Panc1 (cell line): ENCODE data around the gene CARD10. TPM values are rescaled to one million over a fixed set of nuclear protein-coding genes. Genes with fewer than 3 reads are reported as not detected.
A peak's percentile ranks its signal among the peaks of the same experiment; 100 is the strongest.

Source experiments
- ATAC-seq: fragments of 200-7000 bp; cut with Tn5 transposase; 2 replicates; pipeline ENCODE4 v1.9.1; 2020; ENCODE audit warnings: mild to moderate bottlenecking, moderate library complexity
- BruUV-seq: library from RNA; stranded (reverse); fragments of 400-500 nt; replicated peaks from 2 replicates; lab custom pipeline; 2021; lab: Mats Ljungman, UMichigan
- CTCF ChIA-PET: fragments of 300-600 bp; sonication (Branson Sonifier 250); formaldehyde crosslinking; loops from one replicate; lab custom pipeline; 2022; ENCODE audit warnings: antibody characterized with exemption; lab: Charles Lee
- POLR2A ChIA-PET: fragments of 300-600 bp; sonication (Branson Sonifier 250); formaldehyde crosslinking; loops from one replicate; lab custom pipeline; 2022; ENCODE audit warnings: antibody characterized with exemption; lab: Charles Lee
- DNase-seq: peaks from one replicate; pipeline ENCODE4 v3.0.0-alpha.2; 2010; ENCODE audit warnings: low read depth, low spot score
- H3K27ac ChIP-seq: 2 replicates; pipeline ENCODE4 v1.5.1; 2011; ENCODE audit warnings: mild to moderate bottlenecking, low read length, inconsistent platforms
- H3K27me3 ChIP-seq: fragments of 200-500 bp; sonication (Bioruptor generic); 2 replicates; pipeline ENCODE4 v1.6.0; 2014; ENCODE audit warnings: low read length, inconsistent platforms; ENCODE audit not compliant: control insufficient read depth, insufficient read depth
- H3K36me3 ChIP-seq: fragments of 200-500 bp; sonication (Bioruptor generic); 2 replicates; pipeline ENCODE4 v1.5.1; 2014; ENCODE audit warnings: inconsistent platforms, mild to moderate bottlenecking, low read length, moderate library complexity; ENCODE audit not compliant: control insufficient read depth, insufficient read depth
- H3K4me1 ChIP-seq: 2 replicates; pipeline ENCODE4 v1.5.1; 2011; ENCODE audit warnings: inconsistent platforms, mild to moderate bottlenecking, low read length, moderate library complexity; ENCODE audit not compliant: control insufficient read depth, insufficient read depth
- H3K4me3 ChIP-seq, 2 experiments: 2 replicates each; pipeline ENCODE4 v1.5.1; 2011 to 2012; ENCODE audit warnings: low read depth in 2 of 2, low read length in 2 of 2, mild to moderate bottlenecking in 2 of 2, inconsistent platforms in 1 of 2, moderate library complexity in 1 of 2
- H3K9me3 ChIP-seq: fragments of 200-500 bp; sonication (Bioruptor generic); 2 replicates; pipeline ENCODE4 v1.5.1; 2014; ENCODE audit warnings: low read depth, mild to moderate bottlenecking, inconsistent platforms, low read length, moderate library complexity; ENCODE audit not compliant: control insufficient read depth, insufficient read depth
- POLR2AphosphoS5 ChIP-seq: IDR thresholded peaks from 2 replicates; pipeline ENCODE4 v1.6.1; 2012; ENCODE audit warnings: mild to moderate bottlenecking, low read depth, low read length, moderate library complexity
- REST ChIP-seq, 2 experiments: IDR thresholded peaks; 2 replicates each; pipeline ENCODE4 v1.6.1; 2011 to 2012; ENCODE audit warnings: low read depth in 2 of 2, control low read depth in 1 of 2, low read length in 1 of 2, mild to moderate bottlenecking in 1 of 2, moderate library complexity in 1 of 2; ENCODE audit not compliant: insufficient read depth in 1 of 2
- SIN3A ChIP-seq: IDR thresholded peaks from 2 replicates; pipeline ENCODE4 v1.6.1; 2012; ENCODE audit warnings: low read depth, mild to moderate bottlenecking, low read length, moderate library complexity, borderline replicate concordance; ENCODE audit not compliant: insufficient read depth
- TCF7L2 ChIP-seq: IDR thresholded peaks from 2 replicates; pipeline ENCODE4 v1.6.1; 2011; ENCODE audit warnings: mild to moderate bottlenecking, low read depth, low read length, inconsistent platforms
- in situ Hi-C: cut with HindIII; loops from 2 replicates; pipeline ENCODE4 v1.10.0; 2016; ENCODE audit warnings: low sequenced_read_pairs, low pct_unique_long_range_greater_than_20kb
- intact Hi-C: fragments of 100-400 bp; cut with micrococcal nuclease; formaldehyde crosslinking; loops from one replicate; pipeline ENCODE4 v1.10.0; 2022; ENCODE audit not compliant: unreplicated experiment
- total RNA-seq: library from RNA; stranded (reverse); gene quantifications from one replicate; pipeline ENCODE4 v1.2.1, GENCODE V29; 2021; ENCODE audit not compliant: unreplicated experiment
- TF ChIP-seq, protein P1 (sequence below): fragments of 450-650 bp; IDR thresholded peaks from 2 replicates; pipeline ENCODE4 v1.5.1; 2017; ENCODE audit warnings: mild to moderate bottlenecking

Gene CARD10
- total RNA-seq, 1 experiment from 2014 or later = 43.1 TPM

DNA sequence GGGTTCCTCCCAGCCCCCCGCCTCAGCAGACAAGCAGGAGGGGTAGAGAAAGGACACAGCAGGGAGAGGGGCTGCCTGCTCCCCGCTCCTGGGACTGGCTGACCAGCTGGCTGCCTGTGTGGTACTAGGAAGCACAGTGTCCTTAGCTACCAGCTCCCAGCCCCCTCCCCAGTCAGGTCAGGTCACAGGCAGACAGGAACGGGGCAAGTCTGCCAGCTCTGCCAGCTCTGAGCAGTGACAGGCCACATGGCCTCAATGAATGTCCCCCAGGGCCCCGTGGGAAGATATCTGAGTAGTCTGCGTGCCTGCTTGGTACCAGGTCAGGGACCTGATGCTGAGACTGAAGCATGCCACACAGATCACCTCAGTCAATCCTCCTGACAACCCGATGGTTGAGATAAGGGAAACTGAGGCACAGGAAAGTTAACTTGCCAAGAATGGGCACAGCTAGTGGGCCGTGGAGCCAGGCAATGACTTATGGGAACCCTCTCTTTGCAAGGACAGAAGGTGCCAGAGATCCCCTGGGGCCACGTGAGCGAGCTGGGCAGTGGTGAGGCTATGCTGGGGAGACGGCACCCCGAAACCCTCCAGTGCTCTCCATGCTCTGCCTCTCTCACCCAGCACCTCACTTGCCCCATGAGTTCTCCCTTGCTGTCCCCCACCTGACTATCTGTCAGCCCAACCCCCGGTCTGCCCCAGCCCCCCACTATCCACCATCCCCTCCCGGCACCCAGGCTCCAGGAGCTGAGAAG lies 19.2 kb downstream of the CARD10 start:
- POLR2A ChIA-PET = no interaction called here
- BruUV-seq = no TSS peak
- no peak for ATAC-seq
- in situ Hi-C loops = no loop called here
- Histone ChIP-seq H3K4me1 (peaks cover 68% of the 10 kb centered on the region), H3K36me3 (no peaks in the 10 kb centered on the region), H3K9me3 (no peaks in the 10 kb centered on the region), H3K4me3 (no peak overlapping the region), H3K27ac (peak overlapping the region; percentile 77), H3K27me3 (no peaks in the 10 kb centered on the region)
- CTCF ChIA-PET = interaction anchor here (1.2 kb wide), 1 partner anchor 27 kb away, joined by 5 read pairs; no protein-coding TSS in a partner anchor
- no peak for DNase-seq
- intact Hi-C loops = no loop called here
- TF ChIP-seq SIN3A = no peak
- TF ChIP-seq REST (IDR thresholded peaks at IDR 0.05; ENCODE audit: insufficient read depth in 1 of 2, low read depth in 2 of 2, low read length in 1 of 2) = no peak
- TF ChIP-seq POLR2AphosphoS5 = no peak
- TF ChIP-seq, protein P1, sequence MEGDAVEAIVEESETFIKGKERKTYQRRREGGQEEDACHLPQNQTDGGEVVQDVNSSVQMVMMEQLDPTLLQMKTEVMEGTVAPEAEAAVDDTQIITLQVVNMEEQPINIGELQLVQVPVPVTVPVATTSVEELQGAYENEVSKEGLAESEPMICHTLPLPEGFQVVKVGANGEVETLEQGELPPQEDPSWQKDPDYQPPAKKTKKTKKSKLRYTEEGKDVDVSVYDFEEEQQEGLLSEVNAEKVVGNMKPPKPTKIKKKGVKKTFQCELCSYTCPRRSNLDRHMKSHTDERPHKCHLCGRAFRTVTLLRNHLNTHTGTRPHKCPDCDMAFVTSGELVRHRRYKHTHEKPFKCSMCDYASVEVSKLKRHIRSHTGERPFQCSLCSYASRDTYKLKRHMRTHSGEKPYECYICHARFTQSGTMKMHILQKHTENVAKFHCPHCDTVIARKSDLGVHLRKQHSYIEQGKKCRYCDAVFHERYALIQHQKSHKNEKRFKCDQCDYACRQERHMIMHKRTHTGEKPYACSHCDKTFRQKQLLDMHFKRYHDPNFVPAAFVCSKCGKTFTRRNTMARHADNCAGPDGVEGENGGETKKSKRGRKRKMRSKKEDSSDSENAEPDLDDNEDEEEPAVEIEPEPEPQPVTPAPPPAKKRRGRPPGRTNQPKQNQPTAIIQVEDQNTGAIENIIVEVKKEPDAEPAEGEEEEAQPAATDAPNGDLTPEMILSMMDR = no peak
- no peak for TF ChIP-seq TCF7L2

GRCh38 chr22:37499027-37499707 lies 20.0 kb downstream of the CARD10 start:
- in situ Hi-C loops = no loop called here
- Histone ChIP-seq H3K4me1 (peaks cover 67% of the 10 kb centered on the region), H3K27ac (peak overlapping the region; percentile 77; the same call in 1 of the 2 replicates), H3K27me3 (no peaks in the 10 kb centered on the region), H3K9me3 (no peaks in the 10 kb centered on the region), H3K36me3 (no peaks in the 10 kb centered on the region), H3K4me3 (no peak overlapping the region)
- ChIA-PET CTCF (interaction anchor here (1.2 kb wide), 1 partner anchor 27 kb away, joined by 5 read pairs; no protein-coding TSS in a partner anchor), POLR2A (no interaction called here)
- DNase-seq (no peak), ATAC-seq (no peak)
- no TSS peak for BruUV-seq
- intact Hi-C loops = no loop called here
- TF ChIP-seq SIN3A (no peak), TCF7L2 (no peak), REST (IDR thresholded peaks at IDR 0.05; ENCODE audit: insufficient read depth in 1 of 2, low read depth in 2 of 2, low read length in 1 of 2) (no peak), POLR2AphosphoS5 (no peak)
- TF ChIP-seq, protein P1 = no peak
